SU-DHL-6 (cell line): ENCODE data around the gene PTP4A1.

Source experiments
- EZH2phosphoT487 ChIP-seq: fragments of 200-600 bp; sonication (generic), shearing (Covaris generic); conservative IDR thresholded peaks from 2 replicates; pipeline ENCODE4 v1.6.1; 2018; ENCODE audit warnings: mild to moderate bottlenecking, antibody characterized with exemption, low read length, moderate library complexity, mixed read lengths
- TF ChIP-seq, protein P1 (sequence below): fragments of 200-600 bp; sonication (generic); IDR thresholded peaks from one replicate; pipeline ENCODE4 v1.5.1; 2017; ENCODE audit warnings: antibody characterized with exemption, mild to moderate bottlenecking, low read length, moderate library complexity; ENCODE audit not compliant: insufficient read depth, poor library complexity, severe bottlenecking

- TF ChIP-seq, protein P1, sequence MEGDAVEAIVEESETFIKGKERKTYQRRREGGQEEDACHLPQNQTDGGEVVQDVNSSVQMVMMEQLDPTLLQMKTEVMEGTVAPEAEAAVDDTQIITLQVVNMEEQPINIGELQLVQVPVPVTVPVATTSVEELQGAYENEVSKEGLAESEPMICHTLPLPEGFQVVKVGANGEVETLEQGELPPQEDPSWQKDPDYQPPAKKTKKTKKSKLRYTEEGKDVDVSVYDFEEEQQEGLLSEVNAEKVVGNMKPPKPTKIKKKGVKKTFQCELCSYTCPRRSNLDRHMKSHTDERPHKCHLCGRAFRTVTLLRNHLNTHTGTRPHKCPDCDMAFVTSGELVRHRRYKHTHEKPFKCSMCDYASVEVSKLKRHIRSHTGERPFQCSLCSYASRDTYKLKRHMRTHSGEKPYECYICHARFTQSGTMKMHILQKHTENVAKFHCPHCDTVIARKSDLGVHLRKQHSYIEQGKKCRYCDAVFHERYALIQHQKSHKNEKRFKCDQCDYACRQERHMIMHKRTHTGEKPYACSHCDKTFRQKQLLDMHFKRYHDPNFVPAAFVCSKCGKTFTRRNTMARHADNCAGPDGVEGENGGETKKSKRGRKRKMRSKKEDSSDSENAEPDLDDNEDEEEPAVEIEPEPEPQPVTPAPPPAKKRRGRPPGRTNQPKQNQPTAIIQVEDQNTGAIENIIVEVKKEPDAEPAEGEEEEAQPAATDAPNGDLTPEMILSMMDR: no peak
- no peak for TF ChIP-seq EZH2phosphoT487
These were observed 2.2 kb downstream of the PTP4A1 start for GRCh38 chr6:63574554-63574900.
